HG03066 (cell line): ENCODE data around the gene MAPK10.

Experiments used
- ATAC-seq: cut with Tn5 transposase; IDR thresholded peaks from one replicate; pipeline ENCODE4 v1.9.1; 2021; ENCODE audit warnings: low read depth; ENCODE audit not compliant: unreplicated experiment

Gene MAPK10

DNA sequence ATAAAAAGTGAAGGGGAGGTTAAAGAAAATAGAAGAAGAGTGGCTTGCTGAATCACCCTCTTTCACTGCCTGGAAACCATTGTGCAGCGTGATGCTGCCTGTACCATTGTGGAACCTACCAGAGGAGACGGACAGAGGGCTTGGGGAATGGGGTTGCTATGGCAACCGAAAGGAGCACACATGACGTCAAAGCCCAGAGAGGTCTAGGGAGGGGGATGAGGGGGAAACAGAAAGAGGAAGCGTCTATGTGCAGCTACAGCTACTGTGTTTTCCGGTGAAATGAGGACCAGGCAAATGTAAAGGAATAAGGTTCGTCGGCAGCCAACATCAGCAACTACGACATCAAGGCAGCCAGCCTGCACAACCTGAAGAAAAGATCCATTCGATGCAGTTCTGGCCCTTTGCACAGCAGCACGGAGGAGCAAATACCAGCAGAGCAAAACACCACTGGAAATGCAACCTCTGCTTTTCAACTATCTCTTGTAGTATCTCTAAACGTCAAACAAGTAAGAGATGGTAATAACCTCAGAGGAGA lies at the start of gene MAPK10:
TSS of gene MAPK10 (minus strand) at position 110 of the 535 bp plus-strand sequence.
- ATAC-seq, result peak; percentile 98

DNA sequence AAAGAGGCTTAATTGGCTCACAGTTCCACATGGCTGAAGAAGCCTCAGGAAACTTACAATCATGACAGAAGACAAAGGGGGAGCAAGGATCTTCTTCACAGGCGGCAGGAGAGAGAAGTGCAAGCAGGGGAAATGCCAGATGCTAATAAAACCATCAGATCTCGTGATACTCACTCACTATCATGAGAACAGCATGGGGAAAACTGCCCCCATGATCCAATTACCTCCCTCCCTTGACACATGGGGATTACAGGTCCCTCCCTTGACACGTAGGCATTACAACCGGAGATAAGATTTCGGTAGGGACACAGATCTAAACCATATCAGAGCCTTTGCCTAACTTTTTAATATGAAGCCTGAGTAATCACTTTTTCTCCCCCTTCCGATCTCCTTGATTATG lies 43.7 kb upstream of the MAPK10 start:
- ATAC-seq, result no peak

GRCh38 chr4:86401826-86402225 lies 42.0 kb upstream of the MAPK10 start:
- ATAC-seq, result no peak

DNA sequence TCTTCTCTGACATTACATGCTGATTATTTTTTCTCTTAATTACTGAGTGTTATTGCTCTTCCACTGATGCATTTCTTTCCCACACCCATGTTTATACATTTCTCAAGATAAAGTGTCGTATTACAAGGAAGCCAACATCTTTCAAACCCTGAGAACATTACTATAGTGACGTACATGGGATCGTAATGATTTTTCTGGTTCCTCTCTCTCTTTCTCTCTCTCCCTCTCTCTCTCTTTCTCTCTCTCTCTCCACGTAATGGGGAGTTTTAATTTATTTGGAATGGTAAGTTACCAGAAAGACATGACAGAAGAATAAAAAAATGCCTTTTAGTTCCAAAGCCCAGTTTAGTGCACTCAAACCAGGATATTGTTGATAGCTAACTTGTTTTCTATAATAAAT lies 40.4 kb upstream of the MAPK10 start:
- ATAC-seq, result no peak

- ATAC-seq, result peak; percentile 58
Observed at GRCh38 chr4:86398187-86398586, 38.3 kb upstream of the MAPK10 start.

DNA sequence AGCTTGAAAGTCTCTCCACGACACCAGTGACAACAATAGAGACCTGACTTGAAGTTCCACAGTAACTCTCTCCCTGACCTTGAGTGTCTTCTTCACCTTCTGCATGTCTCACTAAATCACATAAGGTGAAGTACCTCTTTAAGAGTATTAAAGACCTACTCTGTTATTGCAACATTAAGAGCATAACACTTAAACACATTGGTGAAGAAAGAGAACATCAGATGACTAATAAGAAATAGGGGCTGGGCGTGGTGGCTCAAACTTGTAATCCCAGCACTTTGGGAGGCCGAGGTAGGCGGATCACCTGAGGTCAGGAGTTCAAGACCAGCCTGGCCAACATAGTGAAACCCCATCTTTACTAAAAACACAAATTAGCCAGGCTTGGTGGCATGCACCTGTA lies 33.9 kb upstream of the MAPK10 start:
- ATAC-seq, result no peak

- no peak for ATAC-seq
Observed at GRCh38 chr4:86389664-86390063, 29.8 kb upstream of the MAPK10 start.

DNA sequence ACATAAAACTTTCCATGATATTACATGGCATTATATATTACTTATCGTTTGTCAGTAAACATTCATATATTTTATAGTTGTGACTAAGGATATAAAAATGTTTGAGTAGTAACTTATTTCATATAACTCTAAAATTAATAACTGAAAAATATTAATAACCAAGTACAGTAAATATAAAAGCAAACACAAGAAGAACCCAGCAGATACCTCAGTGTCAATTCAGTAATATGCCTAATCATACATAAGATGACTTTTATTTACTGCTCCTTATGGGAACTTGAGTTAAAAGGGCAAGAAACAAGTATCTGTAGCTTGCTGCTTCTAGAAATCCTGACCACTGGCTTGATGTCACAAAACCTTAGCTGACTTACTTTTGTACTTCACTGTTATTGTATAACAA lies 28.4 kb upstream of the MAPK10 start:
- no peak for ATAC-seq

DNA sequence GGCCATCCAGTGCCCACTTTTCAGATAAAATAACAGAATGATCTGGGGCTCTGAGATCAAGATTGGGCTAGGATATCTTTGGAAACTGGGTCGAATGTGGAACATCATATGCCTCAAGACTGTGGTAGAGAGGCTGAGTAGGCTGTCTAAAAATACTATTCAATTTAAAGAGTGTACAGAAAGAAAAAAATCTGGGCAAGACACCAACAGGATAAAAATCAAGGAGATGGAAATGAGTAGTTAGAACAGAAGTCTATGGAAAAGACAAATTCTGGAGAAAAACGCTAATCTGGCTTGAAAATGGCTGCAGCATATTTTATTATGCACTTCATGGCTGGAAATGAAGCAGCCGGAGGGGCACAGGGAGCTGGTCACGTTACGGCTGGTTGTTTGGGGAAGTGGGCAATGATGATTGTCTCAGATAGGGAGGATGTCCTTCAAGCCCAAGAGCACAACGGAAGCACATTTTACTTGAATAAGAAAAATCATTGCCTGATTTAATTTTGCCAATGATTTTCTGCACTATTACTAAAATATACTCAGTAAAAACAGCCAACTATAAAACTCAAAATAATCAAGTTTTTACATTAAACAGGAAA lies 27.1 kb upstream of the MAPK10 start:
- no peak for ATAC-seq

GRCh38 chr4:86386201-86386600 lies 26.3 kb upstream of the MAPK10 start:
- no peak for ATAC-seq

- ATAC-seq, result no peak
Observed at GRCh38 chr4:86381431-86381830, 21.6 kb upstream of the MAPK10 start.

DNA sequence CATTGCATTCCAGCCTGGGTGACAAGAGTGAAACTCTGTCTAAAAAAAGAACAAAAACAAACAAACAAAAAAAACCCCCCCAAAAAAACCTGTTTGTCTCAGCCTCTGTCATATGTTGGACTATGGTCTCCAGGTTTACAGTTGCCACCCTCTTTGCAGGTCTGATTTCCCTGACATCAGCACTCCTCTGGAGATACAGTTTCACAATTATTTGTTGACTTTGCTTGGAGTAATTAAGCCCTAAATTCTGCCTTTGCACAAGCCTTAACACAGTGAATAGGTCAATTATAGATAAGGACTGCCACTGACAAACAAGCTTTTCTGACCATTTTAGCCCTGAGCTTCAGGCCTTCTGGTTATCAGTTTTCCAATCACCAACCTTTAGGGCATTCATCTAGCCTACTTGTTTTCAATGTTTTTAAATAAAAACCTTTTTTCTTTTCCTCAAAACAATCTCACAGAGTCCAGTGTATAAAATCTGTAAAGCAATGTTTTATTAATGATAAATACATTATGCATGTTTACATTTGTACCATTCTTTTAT lies 20.4 kb upstream of the MAPK10 start:
- no peak for ATAC-seq

GRCh38 chr4:86376850-86377249 lies 17.0 kb upstream of the MAPK10 start:
- no peak for ATAC-seq

DNA sequence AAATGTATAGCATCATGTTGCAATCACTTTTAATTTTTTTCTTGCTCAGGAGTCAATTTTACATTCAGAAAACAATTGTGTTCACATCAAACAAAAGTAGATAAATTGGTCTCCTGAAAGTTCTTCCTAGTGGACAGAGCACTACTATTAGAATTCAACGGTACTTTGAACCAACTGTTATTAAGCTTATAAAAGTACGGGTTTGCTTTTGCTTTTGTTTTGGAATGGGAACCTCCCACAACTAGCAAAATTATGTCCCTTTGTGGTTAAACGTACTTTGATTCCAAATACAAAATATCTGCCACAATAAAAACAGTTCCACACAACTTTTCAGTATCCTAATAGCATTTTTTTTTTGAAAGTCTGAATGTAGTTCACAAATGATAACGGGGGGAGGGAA lies 8.6 kb upstream of the MAPK10 start:
- ATAC-seq, result no peak

DNA sequence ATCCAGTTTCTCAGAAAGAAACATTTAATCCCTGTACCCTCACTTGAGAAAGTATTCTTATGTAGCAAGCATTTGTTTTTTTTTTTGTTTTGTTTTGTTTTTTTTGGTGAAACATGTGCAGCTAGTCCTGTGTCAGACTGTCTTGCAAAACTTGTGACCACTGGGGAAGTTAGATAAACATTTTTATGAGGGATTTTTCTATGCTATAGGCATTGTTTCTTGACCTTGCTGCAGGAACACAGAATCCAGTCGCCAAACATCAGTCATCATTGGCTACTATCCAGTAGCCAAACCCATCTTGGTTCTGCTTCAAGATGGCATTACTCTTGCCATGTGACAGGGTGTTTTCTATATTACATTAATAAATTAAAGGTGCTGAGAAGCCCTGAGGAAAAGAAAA lies 7.7 kb upstream of the MAPK10 start:
- ATAC-seq, result no peak

DNA sequence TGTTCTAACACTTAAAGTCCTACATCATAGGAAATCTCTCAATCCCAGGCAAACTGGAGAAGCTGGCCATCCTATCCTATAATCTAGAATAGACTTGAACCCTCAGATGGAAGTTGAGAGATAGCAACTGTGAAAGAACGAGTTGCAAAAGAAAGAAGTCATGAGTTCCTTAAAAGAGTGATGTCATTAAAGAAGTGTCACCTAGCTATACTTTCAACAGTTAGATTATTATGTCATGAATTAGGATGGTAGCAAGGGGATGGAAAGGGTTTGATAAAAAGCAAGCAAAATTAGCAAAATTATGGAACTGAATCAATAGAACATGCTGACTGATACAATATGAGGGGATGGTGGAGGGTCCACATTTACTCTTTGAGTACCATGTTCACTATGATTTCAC lies 7.1 kb upstream of the MAPK10 start:
- no peak for ATAC-seq

- no peak for ATAC-seq
Observed at GRCh38 chr4:86362510-86362909, 2.7 kb upstream of the MAPK10 start.

DNA sequence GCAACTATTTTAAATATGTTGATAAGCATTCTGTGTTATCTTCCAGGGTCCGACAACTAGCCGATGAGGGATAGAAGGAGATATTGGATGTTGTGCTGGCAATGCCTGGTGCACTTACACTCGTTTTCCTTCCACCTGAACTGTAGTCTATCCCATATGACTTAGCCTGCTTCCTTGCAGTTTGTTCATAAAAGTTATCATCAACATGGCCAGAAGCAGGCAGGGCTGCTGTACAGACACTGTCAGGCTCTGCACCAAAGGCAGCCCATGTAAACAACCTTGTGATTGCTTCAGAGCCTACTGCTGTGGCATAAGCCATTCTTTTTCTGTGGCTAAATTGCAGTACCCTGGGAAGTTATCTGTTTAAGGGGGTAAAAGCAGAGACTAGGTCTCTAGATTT lies 1.6 kb downstream of the MAPK10 start:
- ATAC-seq, result no peak

DNA sequence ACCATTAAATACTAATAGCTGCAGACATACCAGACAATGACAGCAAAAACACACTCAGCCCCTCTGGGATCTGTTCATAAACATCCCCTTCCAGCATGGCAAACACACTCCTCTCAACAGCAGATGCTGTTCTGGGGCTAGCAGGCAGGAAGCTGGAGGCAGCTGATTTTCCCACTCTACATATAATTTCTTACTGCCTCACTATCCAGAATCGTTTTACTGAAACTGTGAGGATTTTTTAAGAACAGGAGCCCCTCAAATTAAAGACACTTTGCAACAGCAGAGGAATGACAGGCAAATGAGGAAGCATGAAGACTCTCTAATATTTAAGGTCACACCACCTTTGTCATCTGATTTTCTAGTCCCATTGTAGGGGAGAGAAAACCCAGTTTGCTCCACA lies 2.2 kb downstream of the MAPK10 start:
- ATAC-seq, result no peak

GRCh38 chr4:86356425-86357210 lies 3.2 kb downstream of the MAPK10 start:
- no peak for ATAC-seq

DNA sequence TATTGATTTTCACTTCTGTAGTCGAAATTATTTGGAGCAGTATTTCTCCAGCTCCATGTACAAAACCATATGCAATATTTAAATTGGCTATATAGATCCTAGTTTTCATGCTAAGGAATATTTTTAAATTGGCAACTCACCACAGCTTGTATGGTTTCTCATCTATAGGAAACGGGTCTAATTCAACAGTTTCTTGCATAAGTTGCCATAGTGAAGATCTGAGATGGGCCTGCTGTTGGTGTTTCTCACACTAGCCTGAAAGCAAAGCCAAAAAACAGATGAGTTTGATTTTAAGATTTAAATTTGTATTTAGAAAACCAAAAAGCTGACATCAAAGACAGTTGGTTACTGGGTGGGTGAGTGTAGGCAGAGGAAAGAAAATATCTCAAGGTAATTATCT lies 5.5 kb downstream of the MAPK10 start:
- no peak for ATAC-seq

DNA sequence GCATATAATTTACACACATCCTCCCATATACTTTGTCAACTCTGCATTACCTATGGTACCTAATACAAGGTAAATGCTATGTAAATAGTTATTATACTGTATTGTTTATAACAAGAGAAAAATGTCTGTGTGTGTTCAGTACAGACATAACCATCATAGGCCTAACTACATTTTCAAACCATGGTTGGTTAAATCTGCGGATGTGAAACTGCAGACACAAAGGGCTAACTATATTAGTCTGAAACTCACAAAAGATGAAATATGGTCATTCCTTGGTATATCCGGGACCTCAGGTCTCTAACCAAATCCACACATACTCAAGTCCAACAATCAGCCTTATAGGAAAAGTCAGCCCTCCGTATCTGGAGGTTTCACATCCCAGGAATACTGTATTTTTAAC lies 13.5 kb downstream of the MAPK10 start:
- ATAC-seq, result no peak
